ENCODE data around the gene AAGAB.
A peak's percentile ranks its signal among the peaks of the same experiment; 100 is the strongest.

Gene AAGAB

GRCh38 chr15:67167091-67167490 is 87.4 kb downstream of the AAGAB start (continued):
- TF ChIP-seq ZNF391 (tag by site-specific recombination; IDR thresholded peaks at IDR 0.05; ENCODE audit: borderline replicate concordance, low read depth) (no peak), ZBTB1 (tag by site-specific recombination; IDR thresholded peaks at IDR 0.05) (no peak)

- Histone ChIP-seq H3K4me3 (ENCODE audit: low read depth, low read length) (no peak overlapping the region), H3K36me3 (ENCODE audit: control insufficient read depth in 2 of 2, insufficient read depth in 1 of 2, low read length in 2 of 2) (peaks cover 4 to 58% of the 10 kb centered on the region in 2 experiments), H3K27ac (ENCODE audit: extremely low read depth, low read depth, low read length) (no peak overlapping the region), H3K9me3 (ENCODE audit: control insufficient read depth, insufficient read depth, low read depth, low read length) (no peaks in the 10 kb centered on the region), H3K4me1 (ENCODE audit: control insufficient read depth, insufficient read depth, low read length) (peaks cover 4% of the 10 kb centered on the region; the same call in 1 of the 2 replicates)
- TF ChIP-seq ZNF211 (tag by site-specific recombination; IDR thresholded peaks at IDR 0.05; ENCODE audit: low read depth): no peak
- TF ChIP-seq ZNF624 (tag by site-specific recombination; IDR thresholded peaks at IDR 0.05): no peak
- TF ChIP-seq ZNF701 (tag by site-specific recombination; IDR thresholded peaks at IDR 0.05): no peak
- no peak for TF ChIP-seq ZNF561 (tag by site-specific recombination; IDR thresholded peaks at IDR 0.05; ENCODE audit: borderline replicate concordance)
- ChIA-PET POLR2A (no interaction called here), CTCF (interaction anchor here (0.7 to 1.1 kb wide), 2 partner anchors 102 to 255 kb away, joined by 3 read pairs; no protein-coding TSS in a partner anchor)
Observed at GRCh38 chr15:67166280-67167009, 88.0 kb downstream of the AAGAB start.

- H3K9me3 ChIP-seq (ENCODE audit: control insufficient read depth, insufficient read depth, low read depth, low read length): no peaks in the 10 kb centered on the region
- no peak overlapping the region for H3K4me3 ChIP-seq (ENCODE audit: low read depth, low read length)
- peaks cover 0 to 51% of the 10 kb centered on the region in 2 experiments for H3K36me3 ChIP-seq (ENCODE audit: control insufficient read depth in 2 of 2, insufficient read depth in 1 of 2, low read length in 2 of 2)
- H3K4me1 ChIP-seq (ENCODE audit: control insufficient read depth, insufficient read depth, low read length): peaks cover 4% of the 10 kb centered on the region; the same call in 1 of the 2 replicates
- 0 out of 2 replicates have a peak, but pooled peaks have one; percentile 5 for TF ChIP-seq ZFHX2 (tag by site-specific recombination; conservative IDR thresholded peaks at IDR 0.05)
- TF ChIP-seq ZNF692 (tag by site-specific recombination; IDR thresholded peaks at IDR 0.05): no peak
- TF ChIP-seq ZNF473 (tag by site-specific recombination; IDR thresholded peaks at IDR 0.05): no peak
- ChIA-PET CTCF (no interaction called here), POLR2A (no interaction called here)
- H3K27ac ChIP-seq (ENCODE audit: extremely low read depth, low read depth, low read length): no peak overlapping the region
Observed at GRCh38 chr15:67165254-67166253, 88.9 kb downstream of the AAGAB start.

- no peaks in the 10 kb centered on the region for H3K9me3 ChIP-seq (ENCODE audit: control insufficient read depth, insufficient read depth, low read depth, low read length)
- POLR2A ChIA-PET: no interaction called here
- H3K27ac ChIP-seq (ENCODE audit: extremely low read depth, low read depth, low read length): no peak overlapping the region
- CTCF ChIA-PET: no interaction called here
- TF ChIP-seq KLF8 (tag by site-specific recombination; IDR thresholded peaks at IDR 0.05) (no peak), ZNF202 (tag by site-specific recombination; IDR thresholded peaks at IDR 0.05; ENCODE audit: borderline replicate concordance) (no peak), ZNF335 (tag by site-specific recombination; conservative IDR thresholded peaks at IDR 0.05) (no peak), SCRT1 (tag by site-specific recombination; IDR thresholded peaks at IDR 0.05; ENCODE audit: borderline replicate concordance) (no peak), ZNF629 (tag by site-specific recombination; IDR thresholded peaks at IDR 0.05) (no peak), ZNF350 (tag by site-specific recombination; IDR thresholded peaks at IDR 0.05) (no peak)
- H3K4me1 ChIP-seq (ENCODE audit: control insufficient read depth, insufficient read depth, low read length): peaks cover 4% of the 10 kb centered on the region; the same call in 1 of the 2 replicates
- no peak overlapping the region for H3K4me3 ChIP-seq (ENCODE audit: low read depth, low read length)
- H3K36me3 ChIP-seq (ENCODE audit: control insufficient read depth in 2 of 2, insufficient read depth in 1 of 2, low read length in 2 of 2): peaks cover 0 to 45% of the 10 kb centered on the region in 2 experiments
Observed at GRCh38 chr15:67164811-67165253, 89.6 kb downstream of the AAGAB start.
